GM19023 (cell line): Measurements from ENCODE around the gene MAZ.

Experiments used
- ATAC-seq: cut with Tn5 transposase; IDR thresholded peaks from one replicate; pipeline ENCODE4 v1.9.1; 2021; ENCODE audit warnings: mild to moderate bottlenecking, moderate library complexity; ENCODE audit not compliant: unreplicated experiment

Gene MAZ

DNA sequence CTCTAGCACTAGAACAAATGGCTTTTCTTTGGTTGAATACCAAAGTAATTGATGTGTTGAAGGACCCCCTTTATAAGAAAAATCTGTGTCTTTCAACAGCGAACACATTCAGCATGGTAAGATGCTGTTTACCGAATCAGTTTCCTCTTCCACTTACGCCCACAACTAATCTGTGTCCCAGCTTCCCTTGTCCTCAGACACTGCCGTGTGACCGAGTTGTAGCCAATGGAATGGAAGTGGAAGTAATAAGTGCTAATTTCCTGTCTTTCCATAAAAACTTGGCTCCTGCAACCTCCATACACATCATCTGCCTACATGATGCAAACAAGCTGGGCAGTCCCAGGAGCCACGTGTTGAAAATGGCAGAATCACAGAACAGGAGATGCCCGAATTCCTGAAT lies 46.3 kb downstream of the MAZ start:
- ATAC-seq = no peak

DNA sequence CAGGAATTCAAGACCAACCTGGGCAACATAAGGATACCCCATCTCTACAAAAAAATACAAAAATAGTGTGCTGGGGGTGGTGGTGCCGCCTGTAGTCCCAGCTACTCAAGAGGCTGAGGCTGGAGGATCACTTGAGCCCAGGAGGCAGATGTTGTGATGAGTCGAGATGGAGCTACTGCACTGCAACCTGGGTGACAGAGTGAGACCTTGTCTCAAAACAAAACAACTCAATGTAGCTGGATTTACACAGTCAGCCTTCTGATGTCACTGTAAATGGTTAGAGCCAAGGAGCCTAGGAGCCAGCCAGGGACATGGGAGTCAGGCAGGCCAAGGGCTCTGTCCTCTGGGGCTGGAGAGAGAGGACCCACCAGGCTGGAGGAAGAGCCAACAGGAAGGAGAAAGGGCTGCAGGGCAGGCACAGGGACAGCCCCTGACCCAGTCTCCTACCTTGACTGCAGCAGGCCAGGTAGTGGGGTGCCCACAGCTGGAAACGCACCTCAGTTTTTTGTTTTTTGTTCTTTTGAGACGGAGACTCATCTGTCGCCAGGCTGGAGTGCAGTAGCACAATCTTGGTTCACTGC lies 48.3 kb downstream of the MAZ start:
- ATAC-seq = no peak

DNA sequence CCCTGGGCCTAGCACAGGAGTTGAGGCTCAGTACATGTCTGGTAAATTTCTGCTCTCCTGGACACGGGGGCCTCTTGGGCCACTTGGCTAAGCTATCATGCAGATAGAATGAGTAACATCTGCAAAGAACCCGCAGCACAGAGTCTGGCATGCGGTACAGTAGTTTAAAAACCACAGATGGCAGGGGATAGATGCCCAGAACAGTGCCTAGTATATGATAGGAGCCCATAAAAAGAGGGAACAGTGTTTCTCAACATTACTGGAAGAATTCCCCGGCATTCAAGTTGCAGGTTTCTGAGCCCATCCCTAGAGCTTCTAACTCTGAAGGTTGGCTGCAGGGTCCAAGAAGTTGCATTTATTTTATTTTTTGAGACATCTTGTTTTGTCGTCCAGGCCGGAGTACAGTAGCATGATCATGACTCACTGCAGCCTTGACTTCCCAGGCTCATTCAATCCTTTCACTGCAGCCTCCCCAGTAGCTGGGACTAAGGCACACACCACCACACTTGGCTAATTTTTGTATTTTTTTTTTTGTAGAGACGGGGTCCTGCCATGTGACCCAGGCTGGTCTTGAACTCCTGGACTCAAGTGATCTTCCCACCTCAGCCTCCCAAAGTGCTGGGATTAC lies 50.9 kb downstream of the MAZ start:
- no peak for ATAC-seq

GRCh38 chr16:29858149-29858849 lies 52.0 kb downstream of the MAZ start:
- ATAC-seq = no peak

- no peak for ATAC-seq
These were observed 52.6 kb downstream of the MAZ start for GRCh38 chr16:29858974-29859373.

- ATAC-seq = no peak
These were observed 53.9 kb downstream of the MAZ start for GRCh38 chr16:29860218-29860617.
